Dedifferentiated amniotic fluid mesenchymal stem cell (primary cell): ENCODE data around the gene FUT8.
"Not testable (repeated sequence)": the region's sequence is repeated elsewhere in the genome, so short reads cannot be mapped to it uniquely, and the experiment has no call there.

Experiments used
- DNase-seq: peaks from one replicate; pipeline ENCODE4 v3.0.0-alpha.2; 2016; ENCODE audit errors: extremely low spot score

FUT8 gene

GRCh38 chr14:65622703-65623102 is 210.2 kb downstream of the FUT8 start:
- no peak for DNase-seq

- no peak for DNase-seq
Observed at GRCh38 chr14:65623759-65624158, 211.2 kb downstream of the FUT8 start.

GRCh38 chr14:65627315-65627714 is 214.8 kb downstream of the FUT8 start:
- DNase-seq = no peak

- DNase-seq = no peak
Observed at GRCh38 chr14:65628664-65629063, 216.1 kb downstream of the FUT8 start.

GRCh38 chr14:65631040-65631439 is 218.5 kb downstream of the FUT8 start:
- DNase-seq = no peak

GRCh38 chr14:65632487-65632886 is 220.0 kb downstream of the FUT8 start:
- no peak for DNase-seq

GRCh38 chr14:65633666-65634065 is 221.1 kb downstream of the FUT8 start:
- DNase-seq = not testable (repeated sequence)

- no peak for DNase-seq
Observed at GRCh38 chr14:65637780-65638179, 225.2 kb downstream of the FUT8 start.

GRCh38 chr14:65639216-65639615 is 226.7 kb downstream of the FUT8 start:
- no peak for DNase-seq

GRCh38 chr14:65650826-65651225 is 238.3 kb downstream of the FUT8 start:
- DNase-seq = no peak

- no peak for DNase-seq
Observed at GRCh38 chr14:65656554-65656953, 244.0 kb downstream of the FUT8 start.

GRCh38 chr14:65658202-65658601 is 245.7 kb downstream of the FUT8 start:
- DNase-seq = no peak

GRCh38 chr14:65661865-65662264 is 249.3 kb downstream of the FUT8 start:
- DNase-seq = no peak

GRCh38 chr14:65664436-65664835 is 251.9 kb downstream of the FUT8 start:
- no peak for DNase-seq

GRCh38 chr14:65676361-65677014 is 264.0 kb downstream of the FUT8 start:
- no peak for DNase-seq

GRCh38 chr14:65685572-65685971 is 273.0 kb downstream of the FUT8 start:
- DNase-seq = no peak

GRCh38 chr14:65686761-65687160 is 274.2 kb downstream of the FUT8 start:
- DNase-seq = no peak

- DNase-seq = no peak
Observed at GRCh38 chr14:65689070-65689469, 276.5 kb downstream of the FUT8 start.

GRCh38 chr14:65692566-65692965 is 280.0 kb downstream of the FUT8 start:
- not testable (repeated sequence) for DNase-seq

GRCh38 chr14:65696801-65697200 is 284.3 kb downstream of the FUT8 start:
- DNase-seq = no peak

- no peak for DNase-seq
Observed at GRCh38 chr14:65703521-65703920, 291.0 kb downstream of the FUT8 start.

GRCh38 chr14:65703996-65704395 is 291.5 kb downstream of the FUT8 start:
- no peak for DNase-seq

- no peak for DNase-seq
Observed at GRCh38 chr14:65704437-65704836, 291.9 kb downstream of the FUT8 start.

- DNase-seq = no peak
Observed at GRCh38 chr14:65704850-65705249, 292.3 kb downstream of the FUT8 start.
